Inflammatory macrophage treated with lipopolysaccharide for 4 hours (primary cell): ENCODE measurements around the gene TTC9.
"Not testable (repeated sequence)": the region's sequence is repeated elsewhere in the genome, so short reads cannot be mapped to it uniquely, and the experiment has no call there.

Source experiments
- DNase-seq: peaks from one replicate; pipeline ENCODE4 v3.0.0-alpha.2; 2020

Gene TTC9

DNA sequence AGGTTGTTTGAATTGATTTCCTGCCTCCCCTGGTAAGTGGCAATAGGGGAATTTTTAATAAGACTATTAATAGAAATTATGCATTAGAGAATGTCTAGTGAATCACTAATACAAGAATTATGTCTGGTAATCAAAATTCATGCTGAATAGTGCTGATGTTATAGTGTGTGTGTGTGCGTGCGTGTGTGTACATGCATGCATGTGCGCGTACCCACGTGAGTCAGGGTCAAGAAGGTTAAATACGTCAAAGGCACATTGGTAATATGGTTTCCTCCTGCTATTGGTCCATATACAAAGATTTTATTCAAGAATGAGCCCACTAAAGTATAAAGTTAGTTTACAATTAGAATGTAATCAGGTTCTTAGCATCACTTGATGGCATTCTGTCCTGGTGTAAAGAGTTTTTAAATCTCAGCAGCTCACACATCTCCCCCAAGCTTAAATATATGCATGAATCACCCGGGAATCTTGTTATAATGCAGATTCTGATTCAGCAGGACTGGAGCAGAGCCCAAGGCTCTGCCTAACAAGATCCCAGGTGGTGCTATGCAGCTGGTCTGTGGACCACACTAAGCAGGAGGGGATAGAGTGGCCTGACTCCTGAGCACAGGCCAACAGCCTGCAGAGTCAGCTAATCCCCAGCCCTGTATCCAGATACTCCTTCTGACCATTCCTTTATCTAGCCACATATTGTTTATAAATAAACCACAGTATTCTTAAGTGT, 43.9 kb downstream of the TTC9 start:
- no peak for DNase-seq

GRCh38 chr14:70692210-70692609, 50.5 kb downstream of the TTC9 start:
- peak; percentile 97 for DNase-seq

- DNase-seq: no peak
These were observed 54.3 kb downstream of the TTC9 start for GRCh38 chr14:70696026-70696425.

GRCh38 chr14:70697701-70698100, 56.0 kb downstream of the TTC9 start:
- DNase-seq: peak; percentile 74

GRCh38 chr14:70698288-70698687, 56.6 kb downstream of the TTC9 start:
- peak; percentile 84 for DNase-seq

DNA sequence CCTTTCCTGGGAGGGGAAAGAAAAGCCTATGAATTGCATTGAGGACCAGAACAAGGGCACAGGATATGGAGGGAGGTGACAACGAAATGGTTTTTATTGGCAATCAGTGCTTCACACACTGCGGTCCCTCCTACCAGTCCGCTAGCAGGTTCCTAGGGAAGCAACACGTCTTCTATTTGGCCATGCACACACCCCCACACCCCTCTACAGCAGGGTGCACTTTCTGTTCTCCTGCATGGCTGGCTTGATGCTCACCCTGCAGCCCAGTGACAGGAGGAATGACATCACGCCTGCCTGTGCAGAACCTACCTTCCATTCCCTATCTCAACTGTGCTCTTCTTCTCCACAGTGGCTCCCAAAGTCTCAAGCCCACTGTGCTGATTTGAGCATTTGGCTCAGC, 57.9 kb downstream of the TTC9 start:
- peak; percentile 57 for DNase-seq

DNA sequence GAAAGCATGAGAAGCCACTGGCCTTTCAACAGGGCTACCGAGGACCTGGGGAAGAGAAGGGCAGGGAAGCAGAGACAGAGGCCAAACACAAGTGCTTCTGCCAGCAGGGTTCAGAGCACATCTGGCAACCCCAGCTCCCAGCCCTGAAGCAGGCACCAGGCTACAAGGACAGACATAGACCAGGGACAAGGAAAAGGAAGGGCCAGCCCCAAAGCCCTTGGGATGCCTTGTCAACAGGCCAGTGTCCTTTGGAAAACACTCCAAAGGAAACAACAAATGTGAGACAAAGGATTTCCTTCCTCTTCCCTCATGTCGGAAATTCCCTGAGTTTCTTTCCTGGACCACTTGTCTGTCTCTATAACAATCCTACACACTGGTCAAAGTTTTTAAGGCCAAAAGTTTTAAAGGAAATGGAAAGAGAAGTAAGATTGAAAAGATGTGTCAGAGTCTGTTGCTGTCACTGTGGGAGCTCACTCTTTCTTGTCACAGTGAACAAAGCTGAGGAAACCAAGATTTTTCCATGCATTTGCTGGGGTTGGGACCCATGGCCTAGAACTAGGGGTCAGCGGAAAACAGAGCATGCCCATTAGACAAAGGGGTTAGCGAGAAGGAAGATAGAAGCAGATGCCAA, 59.4 kb downstream of the TTC9 start:
- peak; percentile 57 for DNase-seq

DNA sequence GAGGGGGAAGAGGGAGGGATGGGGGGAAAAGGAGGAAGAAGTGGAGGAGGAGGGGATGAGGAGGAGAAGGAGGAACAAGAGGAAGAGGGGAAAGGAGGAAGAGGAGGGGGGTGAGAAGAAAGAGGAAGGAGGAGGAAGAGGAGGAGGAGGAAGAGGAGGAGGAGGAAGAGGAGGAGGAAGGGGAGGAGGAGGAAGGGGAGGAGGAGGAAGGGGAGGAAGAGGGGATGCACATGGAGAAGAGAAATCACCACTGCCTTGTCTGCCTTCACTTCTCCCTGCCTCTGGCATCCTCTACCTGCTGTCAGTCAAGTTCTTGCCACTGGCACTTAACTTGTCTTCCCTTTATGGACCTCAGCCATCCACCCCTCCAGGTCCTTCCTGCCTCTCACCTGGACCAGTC, 59.9 kb downstream of the TTC9 start:
- no peak for DNase-seq

- DNase-seq: peak; percentile 39
These were observed 60.4 kb downstream of the TTC9 start for GRCh38 chr14:70702161-70702560.

DNA sequence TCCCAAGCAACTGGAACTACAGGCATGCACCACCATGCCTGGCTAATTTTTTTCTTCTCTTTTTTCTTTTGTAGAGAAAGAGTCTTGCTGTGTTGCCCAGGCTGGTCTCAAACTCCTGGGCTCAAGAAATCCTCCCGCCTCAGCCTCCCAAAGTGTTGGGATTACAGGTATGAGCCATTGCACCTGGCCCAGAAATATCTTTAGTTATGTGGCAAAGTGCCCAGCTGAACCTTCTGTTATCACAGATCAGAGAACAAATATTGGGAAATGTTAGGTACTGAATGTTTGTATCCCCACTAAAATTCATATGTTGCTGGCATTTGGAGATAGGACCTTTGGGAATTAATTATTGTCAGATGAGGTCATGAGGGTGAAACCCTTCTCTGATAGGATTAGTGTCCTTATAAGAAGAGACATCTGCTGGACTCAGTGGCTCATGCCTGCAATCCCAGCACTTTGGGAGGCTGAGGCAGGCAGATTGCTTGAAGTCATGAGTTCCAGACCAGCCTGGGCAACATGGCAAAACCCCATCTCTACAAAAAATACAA, 62.0 kb downstream of the TTC9 start:
- not testable (repeated sequence) for DNase-seq

DNA sequence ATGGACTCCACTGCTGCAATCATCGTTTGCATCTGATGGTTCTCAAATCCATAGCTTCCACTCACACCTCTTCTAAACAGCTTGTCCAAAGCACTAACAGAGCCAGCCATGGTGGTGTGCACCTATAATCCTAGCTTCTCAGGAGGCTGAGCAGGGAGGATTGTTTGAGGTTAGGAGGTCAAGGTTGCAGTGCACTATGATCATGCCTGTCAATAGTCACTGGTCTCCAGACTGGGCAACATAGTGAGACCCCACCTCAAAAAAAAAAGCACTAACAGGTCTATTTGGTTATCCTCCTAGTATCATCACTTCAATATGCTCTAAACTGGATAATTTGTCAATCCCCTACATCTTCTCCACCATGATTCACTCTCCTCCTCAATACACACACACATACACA, 63.2 kb downstream of the TTC9 start:
- DNase-seq: no peak

- no peak for DNase-seq
These were observed 64.5 kb downstream of the TTC9 start for GRCh38 chr14:70706177-70706576.

- DNase-seq: peak; percentile 88
These were observed 65.7 kb downstream of the TTC9 start for GRCh38 chr14:70707138-70708038.

DNA sequence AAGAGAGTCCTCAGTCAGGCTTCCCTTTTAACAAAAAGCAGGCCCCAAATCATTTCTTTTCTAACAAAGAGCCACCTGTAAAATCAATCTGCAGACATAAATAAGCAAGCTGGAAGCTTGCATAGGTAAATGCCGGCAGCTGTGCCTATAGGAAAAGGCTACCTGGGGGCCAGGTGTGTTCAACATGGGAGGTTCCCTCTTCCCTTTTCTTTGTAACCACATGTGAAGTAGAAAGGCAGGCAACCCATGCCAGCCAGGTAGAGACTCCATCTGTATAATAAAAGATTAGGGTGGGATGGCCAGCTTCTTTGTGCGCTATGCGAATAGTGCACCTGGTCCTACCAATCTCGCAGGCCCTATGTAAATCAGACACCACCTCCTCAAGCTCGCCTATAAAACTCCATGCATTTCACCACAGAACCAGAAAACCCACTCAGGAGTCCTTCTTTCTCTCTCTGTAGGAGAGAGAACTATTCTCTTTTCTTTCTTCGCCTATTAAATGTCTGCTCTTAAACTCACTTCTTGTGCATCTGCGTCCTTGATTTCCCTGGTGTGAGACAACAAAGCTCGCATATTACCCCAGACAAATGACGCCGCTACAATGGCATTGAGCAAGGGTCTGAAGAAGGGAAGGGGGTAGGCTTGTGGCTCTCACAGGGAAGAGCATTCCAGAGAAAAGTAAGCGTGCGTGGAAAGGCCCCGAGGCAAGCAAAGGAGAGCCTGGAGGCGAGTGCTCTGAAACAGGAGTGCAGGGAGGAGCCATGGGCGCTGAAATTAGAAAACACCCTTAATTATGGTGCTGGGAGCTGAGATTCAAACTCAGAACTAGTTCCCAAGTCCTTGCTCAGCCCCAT, 67.2 kb downstream of the TTC9 start:
- DNase-seq: no peak

- no peak for DNase-seq
These were observed 68.1 kb downstream of the TTC9 start for GRCh38 chr14:70709726-70710382.

DNA sequence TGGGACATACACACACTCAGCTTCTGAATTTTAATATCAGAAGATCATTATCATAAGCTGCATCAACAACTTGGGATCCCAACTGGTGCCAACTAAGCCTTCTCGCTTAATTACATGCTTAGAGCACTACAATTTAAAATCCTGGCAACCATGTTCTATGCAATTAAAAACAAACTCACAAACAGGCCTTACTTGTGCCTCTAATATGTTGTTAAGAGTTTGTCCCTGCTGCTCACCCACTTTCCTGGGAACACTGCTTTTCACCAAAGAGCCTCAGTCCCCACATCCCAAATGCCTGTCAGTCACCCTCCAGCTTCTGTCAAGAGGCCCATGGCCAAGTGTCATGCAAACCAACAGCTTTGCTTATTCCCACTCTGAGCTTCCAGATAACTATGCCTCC, 69.7 kb downstream of the TTC9 start:
- DNase-seq: no peak

GRCh38 chr14:70713096-70713495, 71.4 kb downstream of the TTC9 start:
- no peak for DNase-seq

DNA sequence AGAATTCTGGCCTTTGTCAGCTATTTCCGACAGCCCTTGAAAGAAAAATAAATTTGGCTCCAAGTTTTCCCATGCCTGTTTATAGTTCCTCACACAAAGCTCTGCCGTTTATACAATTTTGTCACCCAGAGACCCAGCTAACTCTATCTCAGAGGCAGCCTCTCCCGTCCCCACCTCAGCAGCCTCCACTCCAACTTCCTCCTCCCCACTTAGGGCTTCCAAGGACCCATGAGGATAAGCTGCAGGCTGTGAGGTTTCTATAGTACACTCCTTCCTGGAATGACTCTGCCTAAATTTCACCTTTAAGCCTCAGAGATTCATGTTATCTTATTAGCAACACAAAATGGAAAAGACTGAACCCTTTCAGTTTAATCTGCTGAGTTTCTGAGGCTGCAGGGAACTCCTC, 71.8 kb downstream of the TTC9 start:
- no peak for DNase-seq

DNA sequence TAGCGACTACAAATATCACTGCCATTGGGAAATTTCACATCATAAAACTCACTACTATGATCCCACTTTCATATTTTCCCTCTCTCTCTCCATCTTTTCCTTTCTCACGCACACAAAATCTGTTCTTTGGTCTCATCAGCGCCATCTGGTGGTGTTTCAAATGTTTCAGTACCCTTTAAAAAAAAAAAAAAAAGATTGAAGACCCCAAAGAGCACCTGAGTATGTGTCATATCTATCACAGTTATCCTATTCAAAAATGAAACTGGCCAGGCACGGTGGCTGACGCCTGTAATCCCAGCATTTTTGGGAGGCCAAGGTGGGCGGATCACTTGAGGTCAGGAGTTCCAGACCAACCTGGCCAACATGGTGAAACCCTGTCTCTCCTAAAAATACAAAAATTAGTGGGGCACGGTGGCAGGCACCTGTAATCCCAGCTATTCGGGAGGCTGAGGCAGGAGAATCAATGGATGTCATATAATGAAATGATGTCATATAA, 72.4 kb downstream of the TTC9 start:
- peak; percentile 51 for DNase-seq

GRCh38 chr14:70716483-70716882, 74.8 kb downstream of the TTC9 start:
- DNase-seq: no peak

DNA sequence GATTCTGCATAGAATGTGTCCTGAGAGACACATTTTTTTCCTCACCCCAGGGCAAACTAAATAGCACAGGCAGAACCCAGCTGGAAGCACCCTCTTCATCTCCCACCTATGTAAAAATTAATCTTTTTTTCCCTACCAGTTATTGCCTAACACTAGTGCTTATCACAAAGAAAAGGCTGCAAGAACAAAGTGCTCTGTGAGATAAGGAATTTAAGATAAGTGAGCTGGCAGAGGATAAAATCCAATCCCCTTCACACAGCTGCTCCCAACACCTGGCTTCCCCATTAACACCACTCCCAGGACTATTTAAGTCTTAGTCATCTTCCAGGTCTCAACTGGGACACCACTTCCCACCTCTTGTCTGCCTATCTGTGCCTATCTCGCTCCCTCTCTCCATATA, 75.2 kb downstream of the TTC9 start:
- no peak for DNase-seq
